Adipose tissue (tissue), 3 donors: ENCODE data around the gene FARSB. TPM values are rescaled to one million over a fixed set of nuclear protein-coding genes. Genes with fewer than 3 reads are reported as not detected.
"Not testable (repeated sequence)": the region's sequence is repeated elsewhere in the genome, so short reads cannot be mapped to it uniquely, and the experiment has no call there.

Experiments
- H3K27ac ChIP-seq: one replicate; pipeline ENCODE4 v1.5.1; 2013; ENCODE audit warnings: low read depth, low read length
- WGBS, 3 donors: extraction: QIAGEN DNeasy Blood & Tissue Kit; methylation state at CpG; one replicate each; pipeline ENCODE4 v1.1.7; 2013; 5-methylcytosine and 5-hydroxymethylcytosine counted together
- polyA plus RNA-seq, 3 donors: library from polyadenylated mRNA; stranded (reverse); fragments of 200-250 nt; gene quantifications; one replicate each; pipeline ENCODE4 v1.2.3, GENCODE V29; 2013
- donor health status: healthy with polysubstance abuse.
- donor health status: Bipolar disorder and iron deficiency.
- donor health status: healthy.

FARSB gene
- polyA plus RNA-seq, 3 donors: 9.1 to 14.3 (median 11.9) TPM

GRCh38 chr2:222621893-222622292 lies 34.0 kb downstream of the FARSB start:
- 91 to 97% (median 94%) methylated on average over 4 of the region's 4 CpGs for WGBS, 3 donors
- no peak overlapping the region for H3K27ac ChIP-seq

GRCh38 chr2:222615320-222615719 lies 40.6 kb downstream of the FARSB start:
- WGBS, 3 donors: 96 to 100% (median 97%) methylated on average over 2 of the region's 2 CpGs
- no peak overlapping the region for H3K27ac ChIP-seq

DNA sequence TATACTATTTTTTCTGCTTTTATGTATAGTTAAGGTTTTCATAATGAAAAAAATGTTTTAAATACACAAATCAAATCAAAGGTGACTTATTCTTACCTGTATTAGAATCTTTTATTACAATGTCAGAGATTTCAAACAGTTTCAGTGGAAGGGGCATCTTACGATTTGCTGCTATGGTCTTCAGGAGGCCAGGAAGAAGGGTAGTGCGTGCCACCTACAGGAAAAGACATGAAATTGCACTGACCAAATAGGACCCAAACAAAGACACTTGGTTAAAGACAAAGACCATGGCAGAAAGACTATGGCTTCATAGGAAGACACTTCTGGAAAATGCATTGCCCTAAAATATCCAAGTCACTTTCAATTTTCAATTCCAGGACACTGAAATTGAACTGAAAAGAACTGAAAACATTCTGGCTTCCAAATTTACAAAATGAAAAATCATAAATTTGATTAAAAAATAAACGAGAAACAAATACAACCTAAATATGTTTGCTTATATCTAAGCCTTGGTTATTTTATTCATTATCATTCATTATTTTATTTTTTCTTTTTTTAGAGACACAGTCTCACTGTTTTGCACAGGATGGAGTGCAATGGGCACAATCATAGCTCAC lies 42.1 kb downstream of the FARSB start:
- H3K27ac ChIP-seq: no peak overlapping the region
- WGBS, 3 donors: 52 to 72% (median 58%) methylated on average over 3 of the region's 3 CpGs

- WGBS, 3 donors: 66 to 95% (median 73%) methylated on average over 4 of the region's 4 CpGs
These were observed 44.2 kb downstream of the FARSB start for GRCh38 chr2:222611684-222612083.

DNA sequence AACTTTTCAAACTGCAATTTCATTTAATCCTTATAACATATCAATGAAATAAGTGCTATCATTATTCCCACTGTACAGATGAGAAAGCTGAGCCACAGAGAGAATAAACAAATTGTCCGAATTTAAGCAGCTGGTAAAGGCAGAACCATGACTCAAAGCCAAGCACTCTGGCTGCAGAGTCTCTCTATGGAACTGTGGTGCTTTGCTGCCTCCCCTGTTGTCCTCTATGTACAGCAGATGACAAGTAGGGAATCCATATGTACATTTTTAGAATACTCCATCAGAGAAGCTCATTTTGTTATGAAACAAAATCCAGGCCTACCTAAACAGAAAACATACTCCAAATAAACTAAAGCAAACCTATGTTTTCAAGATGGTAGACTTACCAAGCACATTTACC lies 45.1 kb downstream of the FARSB start:
- H3K27ac ChIP-seq: no peak overlapping the region
- WGBS, 3 donors: 63 to 88% (median 84%) methylated on average over 1 of the region's 1 CpG

More at GRCh38 chr2:222611684-222612083, 44.2 kb downstream of the FARSB start:
- no peak overlapping the region for H3K27ac ChIP-seq

DNA sequence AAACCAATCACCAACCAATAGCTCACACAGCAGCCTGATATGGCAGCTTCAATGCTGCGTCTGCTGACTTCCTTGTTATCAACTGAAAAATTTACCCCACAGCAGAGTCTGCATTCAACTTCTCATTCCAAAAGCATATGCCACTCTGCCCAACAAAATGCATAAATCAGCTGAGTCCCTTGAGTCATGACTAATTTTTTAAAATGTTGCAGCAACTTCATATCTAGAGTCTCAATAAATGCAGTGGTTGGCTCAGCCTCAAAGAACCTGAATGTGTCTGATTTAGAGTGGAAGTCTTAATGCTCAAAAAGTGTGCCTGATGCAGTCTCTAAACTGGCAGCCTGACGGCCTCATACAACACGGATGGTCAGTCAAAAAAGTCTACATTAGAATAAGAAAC lies 46.5 kb downstream of the FARSB start:
- 81 to 85% (median 82%) methylated on average over 3 of the region's 3 CpGs for WGBS, 3 donors
- H3K27ac ChIP-seq: no peak overlapping the region

- H3K27ac ChIP-seq: no peak overlapping the region
- WGBS, 3 donors: 63 to 89% (median 73%) methylated on average over 4 of the region's 4 CpGs
These were observed 47.8 kb downstream of the FARSB start for GRCh38 chr2:222608081-222608480.

DNA sequence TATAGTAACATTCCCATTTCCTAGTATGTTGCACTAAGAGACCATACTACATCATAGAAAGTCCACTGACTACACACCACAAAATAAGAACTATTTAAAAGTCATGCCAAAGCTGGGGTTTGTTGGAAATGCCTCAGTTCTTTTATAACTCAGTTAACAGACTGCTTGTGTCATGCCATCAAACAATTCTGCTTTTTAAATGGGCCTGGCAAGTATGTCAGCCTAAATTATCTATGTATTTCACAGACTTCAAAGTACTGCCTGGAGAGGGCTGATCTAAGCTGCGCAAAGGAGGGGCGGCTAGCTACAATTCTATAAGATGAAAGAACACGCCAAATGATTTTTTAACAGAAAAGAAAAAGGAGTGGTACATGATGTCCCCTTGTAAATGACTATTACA lies 49.6 kb downstream of the FARSB start:
- 94 to 100% (median 98%) methylated on average over 3 of the region's 3 CpGs for WGBS, 3 donors
- H3K27ac ChIP-seq: no peak overlapping the region

- 91 to 93% (median 91%) methylated on average over 5 of the region's 5 CpGs for WGBS, 3 donors
- H3K27ac ChIP-seq: no peak overlapping the region
These were observed 51.0 kb downstream of the FARSB start for GRCh38 chr2:222604749-222605515.

DNA sequence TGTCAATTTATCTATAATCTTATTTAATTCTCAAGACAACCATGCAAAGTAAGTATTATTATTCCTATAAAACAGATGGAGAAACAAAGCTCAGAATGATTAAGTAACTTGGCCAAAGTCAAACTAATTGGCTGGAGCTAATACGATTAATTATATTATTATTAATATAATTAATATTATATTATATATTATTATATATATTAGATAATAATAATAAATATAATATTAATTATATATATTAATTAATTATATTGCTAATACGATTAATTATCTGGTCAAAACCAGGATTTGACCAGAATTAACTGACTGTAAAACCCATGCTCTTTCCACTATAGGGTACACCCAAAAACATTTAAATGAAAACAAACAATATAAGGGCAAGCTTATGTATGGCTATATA lies 52.4 kb downstream of the FARSB start:
- 97 to 98% (median 97%) methylated on average over 2 of the region's 2 CpGs for WGBS, 3 donors
- no peak overlapping the region for H3K27ac ChIP-seq

DNA sequence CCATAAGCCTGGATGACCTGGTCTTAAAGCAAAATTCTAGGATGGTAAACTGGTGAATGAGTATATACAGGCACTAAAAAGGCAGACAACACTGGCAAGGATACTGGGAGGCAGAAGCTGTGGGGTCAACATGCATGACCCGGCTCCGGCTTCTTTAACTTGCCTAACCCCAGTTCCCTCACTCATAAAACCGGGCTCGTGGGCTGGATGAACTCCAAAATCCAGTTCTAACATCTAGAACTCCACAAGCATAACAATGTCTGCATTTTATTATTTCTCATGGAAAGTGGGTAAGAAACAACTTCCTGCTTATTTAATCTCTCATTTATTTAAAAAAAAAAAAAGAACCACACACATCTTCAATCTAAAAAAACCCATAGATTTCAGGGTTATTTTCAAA lies 57.3 kb downstream of the FARSB start:
- no peak overlapping the region for H3K27ac ChIP-seq
- WGBS, 3 donors: 83 to 92% (median 91%) methylated on average over 4 of the region's 4 CpGs

GRCh38 chr2:222595581-222595980 lies 60.3 kb downstream of the FARSB start:
- H3K27ac ChIP-seq: no peak overlapping the region
- WGBS, 3 donors: 91 to 96% (median 95%) methylated on average over 2 of the region's 2 CpGs

GRCh38 chr2:222594679-222595078 lies 61.2 kb downstream of the FARSB start:
- no peak overlapping the region for H3K27ac ChIP-seq
- WGBS, 3 donors: 86 to 98% (median 97%) methylated on average over 1 of the region's 1 CpG

DNA sequence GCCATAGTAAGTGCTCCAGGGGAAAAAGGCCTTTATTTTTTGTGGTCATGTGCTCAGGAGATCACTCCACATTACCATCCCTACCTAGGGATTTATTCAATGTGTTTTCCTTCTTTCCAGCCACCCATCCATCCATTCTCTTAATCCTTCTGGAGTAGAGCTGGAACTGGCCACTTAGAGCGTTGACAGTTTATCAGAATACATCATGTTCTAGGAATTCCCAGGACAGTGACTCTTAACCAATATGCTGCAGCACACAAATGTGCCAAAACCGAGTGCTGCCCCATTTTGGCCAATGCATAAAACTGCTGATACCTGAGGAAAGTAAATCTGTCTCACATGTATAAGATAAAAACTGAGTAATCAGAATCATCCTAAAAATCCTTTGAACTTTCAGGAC lies 63.7 kb downstream of the FARSB start:
- H3K27ac ChIP-seq: no peak overlapping the region
- 75 to 89% (median 82%) methylated on average over 2 of the region's 2 CpGs for WGBS, 3 donors

- H3K27ac ChIP-seq: no peak overlapping the region
- WGBS, 3 donors: 96 to 100% (median 98%) methylated on average over 1 of the region's 1 CpG
These were observed 64.2 kb downstream of the FARSB start for GRCh38 chr2:222591661-222592060.

DNA sequence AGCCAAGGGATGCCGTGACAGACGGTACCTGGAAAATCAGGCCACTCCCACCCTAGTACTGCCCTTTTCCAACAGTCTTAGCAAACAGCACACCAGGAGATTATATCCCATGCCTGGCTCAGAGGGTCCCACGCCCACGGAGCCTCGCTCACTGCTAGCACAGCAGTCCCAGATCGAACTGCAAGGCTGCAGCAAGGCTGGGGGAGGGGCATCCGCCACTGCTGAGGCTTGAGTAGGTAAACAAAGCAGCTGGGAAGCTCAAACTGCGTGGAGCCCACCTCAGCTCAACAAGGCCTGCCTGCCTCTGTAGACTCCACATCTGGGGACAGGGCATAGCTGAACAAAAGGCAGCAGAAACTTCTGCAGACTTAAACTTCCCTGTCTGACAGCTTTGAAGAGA lies 71.3 kb downstream of the FARSB start:
- not testable (repeated sequence) for H3K27ac ChIP-seq
- WGBS, 3 donors: 94 to 98% (median 96%) methylated on average over 8 of the region's 8 CpGs

GRCh38 chr2:222582928-222583327 lies 73.0 kb downstream of the FARSB start:
- no peak overlapping the region for H3K27ac ChIP-seq

DNA sequence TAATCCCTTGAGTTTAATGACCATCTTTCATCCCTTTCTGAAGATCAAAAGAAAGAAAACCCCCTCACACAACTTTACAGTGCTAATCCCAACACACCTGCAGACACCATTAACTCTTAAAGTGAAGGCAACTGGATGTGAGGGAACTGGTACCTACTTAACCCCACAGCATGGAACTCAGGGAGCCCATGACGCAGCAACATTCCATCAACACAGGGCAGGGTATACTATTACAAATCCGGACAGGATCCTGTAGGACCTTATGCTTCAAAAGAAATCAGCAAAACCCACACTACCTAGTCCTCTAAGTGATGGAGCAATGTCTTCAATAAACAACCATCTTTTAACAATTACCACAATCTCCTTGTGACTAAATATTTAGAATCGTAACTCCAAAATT lies 78.6 kb downstream of the FARSB start:
- 64 to 90% (median 78%) methylated on average over 3 of the region's 3 CpGs for WGBS, 3 donors

GRCh38 chr2:222576171-222577081 lies 79.5 kb downstream of the FARSB start:
- no peak overlapping the region for H3K27ac ChIP-seq
- 83 to 89% (median 85%) methylated on average over 7 of the region's 7 CpGs for WGBS, 3 donors

More for the DNA sequence above, 78.6 kb downstream of the FARSB start:
- H3K27ac ChIP-seq: no peak overlapping the region
